Measurements from ENCODE around the gene WWP2.
"Not testable (repeated sequence)": the region's sequence is repeated elsewhere in the genome, so short reads cannot be mapped to it uniquely, and the experiment has no call there.

The WWP2 gene

GRCh38 chr16:69848637-69849545 is 86.8 kb downstream of the WWP2 start:
- DNase-seq (ENCODE audit: extremely low read depth, low read depth), result peak; percentile 32
- H3K4me3 ChIP-seq (replicated peaks; ENCODE audit: low read depth, low read length), result no peak overlapping the region
- no peak for TF ChIP-seq CTCF (IDR thresholded peaks at IDR 0.05; ENCODE audit: low read depth, low read length, missing control alignments)

DNA sequence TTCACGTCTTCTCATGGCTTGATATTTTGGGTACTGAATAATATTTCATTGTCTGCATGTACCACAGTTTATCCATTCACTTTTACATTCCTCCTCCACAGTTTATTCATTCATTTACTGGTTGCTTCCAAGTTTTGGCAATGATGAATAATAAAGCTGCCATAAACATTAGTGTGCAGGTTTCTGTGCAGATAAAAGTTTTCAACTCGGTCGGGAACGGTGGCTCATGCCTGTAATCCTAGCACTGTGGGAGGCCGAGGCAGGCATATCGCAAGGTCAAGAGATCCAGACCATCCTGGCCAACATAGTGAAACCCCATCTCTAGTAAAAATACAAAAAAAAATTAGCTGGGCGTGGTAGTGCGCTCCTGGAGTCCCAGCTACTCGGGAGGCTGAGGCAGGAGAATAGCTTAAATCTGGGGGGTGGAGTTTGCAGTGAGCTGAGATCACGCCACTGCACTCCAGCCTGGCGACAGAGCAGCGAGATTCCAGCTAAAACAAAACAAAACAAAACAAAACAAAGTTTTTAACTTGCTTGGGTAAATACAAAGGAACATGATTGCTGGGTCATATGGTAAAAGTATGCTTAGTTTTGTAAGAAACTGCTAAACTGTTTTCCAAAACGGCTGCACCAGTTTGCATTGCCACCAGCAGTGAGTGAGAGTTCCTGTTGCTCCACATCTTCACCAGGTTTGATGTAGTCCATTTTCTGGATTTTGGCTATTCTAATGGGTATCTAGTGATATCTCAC is 89.5 kb downstream of the WWP2 start:
- no peak for TF ChIP-seq CTCF (IDR thresholded peaks at IDR 0.05; ENCODE audit: low read depth, low read length, missing control alignments)

DNA sequence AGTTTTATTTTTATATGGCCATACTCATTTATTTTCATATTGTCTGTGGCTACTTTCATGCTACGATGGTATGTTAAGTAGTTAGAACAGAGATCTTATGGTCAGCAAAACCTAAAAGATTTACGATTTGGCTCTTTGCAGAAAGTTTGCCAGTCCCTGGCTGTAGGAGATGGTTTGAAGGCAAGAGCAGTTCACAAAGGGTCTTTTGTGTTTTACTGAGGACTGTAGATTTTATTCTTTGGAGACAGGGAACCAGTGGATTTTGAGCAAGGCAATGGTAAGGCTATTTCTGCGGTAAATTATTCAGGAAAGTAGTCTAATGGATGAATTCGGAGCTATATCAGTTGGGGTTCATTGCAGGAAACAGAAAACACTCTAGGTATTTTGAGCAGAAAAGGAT is 90.7 kb downstream of the WWP2 start:
- no peak for DNase-seq (ENCODE audit: extremely low read depth, low read depth)
- no peak overlapping the region for H3K4me3 ChIP-seq (replicated peaks; ENCODE audit: low read depth, low read length)
- TF ChIP-seq CTCF (IDR thresholded peaks at IDR 0.05; ENCODE audit: low read depth, low read length, missing control alignments), result no peak

More for the DNA sequence above, 89.5 kb downstream of the WWP2 start:
- DNase-seq (ENCODE audit: extremely low read depth, low read depth), result no peak
- H3K4me3 ChIP-seq (replicated peaks; ENCODE audit: low read depth, low read length), result no peak overlapping the region

- no peak overlapping the region for H3K4me3 ChIP-seq (replicated peaks; ENCODE audit: low read depth, low read length)
- TF ChIP-seq CTCF (IDR thresholded peaks at IDR 0.05; ENCODE audit: low read depth, low read length, missing control alignments), result no peak
- no peak for DNase-seq (ENCODE audit: extremely low read depth, low read depth)
These were observed 91.3 kb downstream of the WWP2 start for GRCh38 chr16:69853481-69853880.

DNA sequence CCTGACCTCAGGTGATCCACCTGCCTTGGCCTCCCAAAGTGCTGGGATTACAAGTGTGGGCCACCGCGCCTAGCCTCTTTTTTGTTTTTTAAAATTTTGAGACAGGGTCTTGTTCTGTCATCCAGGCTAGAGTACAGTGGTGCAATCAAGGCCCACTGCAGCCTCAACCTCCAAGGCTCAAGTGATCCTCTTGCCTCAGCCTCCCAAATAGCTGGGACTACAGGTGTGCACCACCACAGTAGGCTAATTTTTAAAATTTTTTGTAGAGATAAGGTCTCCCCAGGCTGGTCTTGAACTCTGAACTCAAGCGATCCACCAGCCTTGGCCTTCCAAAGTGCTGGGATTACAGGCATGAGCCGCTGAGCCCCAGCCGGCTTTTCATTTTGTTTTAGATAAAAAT is 92.6 kb downstream of the WWP2 start:
- DNase-seq (ENCODE audit: extremely low read depth, low read depth); H3K4me3 ChIP-seq (replicated peaks; ENCODE audit: low read depth, low read length): not testable (repeated sequence)

GRCh38 chr16:69855592-69855991 is 93.5 kb downstream of the WWP2 start:
- TF ChIP-seq CTCF (IDR thresholded peaks at IDR 0.05; ENCODE audit: low read depth, low read length, missing control alignments), result no peak

More at GRCh38 chr16:69855592-69855991, 93.5 kb downstream of the WWP2 start:
- DNase-seq (ENCODE audit: extremely low read depth, low read depth), result no peak
- no peak overlapping the region for H3K4me3 ChIP-seq (replicated peaks; ENCODE audit: low read depth, low read length)

All from HFF-Myc (cell line).